ENCODE measurements around the gene MELTF.

DNA sequence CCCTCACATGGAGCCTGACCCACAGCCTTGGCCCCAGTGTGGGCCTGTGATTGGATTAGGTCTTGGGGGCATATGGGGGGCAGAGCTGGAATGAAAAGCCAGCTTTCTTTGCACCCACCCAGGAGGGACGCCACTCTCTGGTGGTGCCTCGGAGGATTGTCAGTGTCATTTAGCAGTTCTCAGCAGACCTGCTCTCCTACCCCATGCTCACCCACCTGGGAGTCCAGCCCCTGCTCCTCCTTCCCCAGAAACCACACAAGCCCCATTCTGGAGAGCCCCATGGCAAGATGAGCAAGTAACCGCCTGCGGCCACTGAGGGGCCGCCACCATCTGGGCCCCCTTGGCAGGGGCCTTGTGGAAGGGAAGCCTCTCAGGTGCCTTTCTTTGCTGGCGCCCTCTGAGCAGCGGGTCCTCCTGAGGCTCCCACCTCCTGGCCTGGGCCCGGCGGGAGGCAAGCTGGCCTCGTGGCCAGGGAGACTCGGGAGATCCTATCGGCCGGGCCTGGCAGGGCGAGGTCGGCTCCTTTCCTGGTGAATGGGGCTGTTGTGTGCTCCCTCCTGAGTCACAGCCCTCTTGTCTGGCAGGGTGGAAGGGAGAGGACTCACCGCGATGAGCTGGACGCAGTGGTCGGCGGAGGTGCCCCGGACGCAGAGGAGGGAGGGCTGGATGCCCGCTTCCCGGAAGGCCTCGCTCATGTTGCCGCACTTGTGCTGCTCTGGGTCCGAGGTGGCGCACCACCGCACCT, 2.3 kb downstream of the MELTF start:
- TF ChIP-seq, protein P1, sequence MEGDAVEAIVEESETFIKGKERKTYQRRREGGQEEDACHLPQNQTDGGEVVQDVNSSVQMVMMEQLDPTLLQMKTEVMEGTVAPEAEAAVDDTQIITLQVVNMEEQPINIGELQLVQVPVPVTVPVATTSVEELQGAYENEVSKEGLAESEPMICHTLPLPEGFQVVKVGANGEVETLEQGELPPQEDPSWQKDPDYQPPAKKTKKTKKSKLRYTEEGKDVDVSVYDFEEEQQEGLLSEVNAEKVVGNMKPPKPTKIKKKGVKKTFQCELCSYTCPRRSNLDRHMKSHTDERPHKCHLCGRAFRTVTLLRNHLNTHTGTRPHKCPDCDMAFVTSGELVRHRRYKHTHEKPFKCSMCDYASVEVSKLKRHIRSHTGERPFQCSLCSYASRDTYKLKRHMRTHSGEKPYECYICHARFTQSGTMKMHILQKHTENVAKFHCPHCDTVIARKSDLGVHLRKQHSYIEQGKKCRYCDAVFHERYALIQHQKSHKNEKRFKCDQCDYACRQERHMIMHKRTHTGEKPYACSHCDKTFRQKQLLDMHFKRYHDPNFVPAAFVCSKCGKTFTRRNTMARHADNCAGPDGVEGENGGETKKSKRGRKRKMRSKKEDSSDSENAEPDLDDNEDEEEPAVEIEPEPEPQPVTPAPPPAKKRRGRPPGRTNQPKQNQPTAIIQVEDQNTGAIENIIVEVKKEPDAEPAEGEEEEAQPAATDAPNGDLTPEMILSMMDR (IDR thresholded peaks at IDR 0.05): no peak
- no peak for TF ChIP-seq POLR2A (IDR thresholded peaks at IDR 0.05)
